ENCODE results near the gene IGF1.

Gene IGF1

GRCh38 chr12:102480406-102480805 is at the start of gene IGF1:
TSS of gene IGF1 (minus strand) at chr12:102480563. CDS start at chr12:102480381, 182 bp downstream.
- no peak for DNase-seq

GRCh38 chr12:102528111-102528510 is 47.7 kb upstream of the IGF1 start:
- DNase-seq, result no peak

GRCh38 chr12:102527171-102527720 is 46.9 kb upstream of the IGF1 start:
- no peak for DNase-seq

GRCh38 chr12:102526656-102527055 is 46.3 kb upstream of the IGF1 start:
- no peak for DNase-seq

GRCh38 chr12:102522768-102523167 is 42.4 kb upstream of the IGF1 start:
- DNase-seq, result no peak

GRCh38 chr12:102521662-102522277 is 41.4 kb upstream of the IGF1 start:
- DNase-seq, result no peak

GRCh38 chr12:102518871-102519270 is 38.5 kb upstream of the IGF1 start:
- no peak for DNase-seq

- DNase-seq, result no peak
Measured at GRCh38 chr12:102514696-102515095, 34.3 kb upstream of the IGF1 start.

GRCh38 chr12:102513739-102514138 is 33.4 kb upstream of the IGF1 start:
- DNase-seq, result no peak

- no peak for DNase-seq
Measured at GRCh38 chr12:102513272-102513671, 32.9 kb upstream of the IGF1 start.

GRCh38 chr12:102512523-102512922 is 32.2 kb upstream of the IGF1 start:
- DNase-seq, result no peak

- DNase-seq, result no peak
Measured at GRCh38 chr12:102511575-102511974, 31.2 kb upstream of the IGF1 start.

- DNase-seq, result no peak
Measured at GRCh38 chr12:102510463-102510862, 30.1 kb upstream of the IGF1 start.

- no peak for DNase-seq
Measured at GRCh38 chr12:102510031-102510430, 29.7 kb upstream of the IGF1 start.

- DNase-seq, result no peak
Measured at GRCh38 chr12:102509123-102509626, 28.8 kb upstream of the IGF1 start.

GRCh38 chr12:102508052-102508451 is 27.7 kb upstream of the IGF1 start:
- DNase-seq, result no peak

GRCh38 chr12:102507301-102507700 is 26.9 kb upstream of the IGF1 start:
- DNase-seq, result no peak

GRCh38 chr12:102504871-102505270 is 24.5 kb upstream of the IGF1 start:
- no peak for DNase-seq

GRCh38 chr12:102504280-102504679 is 23.9 kb upstream of the IGF1 start:
- DNase-seq, result no peak

- DNase-seq, result no peak
Measured at GRCh38 chr12:102503831-102504230, 23.5 kb upstream of the IGF1 start.

GRCh38 chr12:102503056-102503681 is 22.8 kb upstream of the IGF1 start:
- DNase-seq, result no peak

GRCh38 chr12:102501773-102502172 is 21.4 kb upstream of the IGF1 start:
- no peak for DNase-seq

GRCh38 chr12:102498471-102498870 is 18.1 kb upstream of the IGF1 start:
- no peak for DNase-seq

GRCh38 chr12:102497743-102498142 is 17.4 kb upstream of the IGF1 start:
- no peak for DNase-seq

All from NK-92 treated with Interleukin-12 subunit alpha and Interleukin-12 subunit beta, amount 100 ng/mL, for 24 hours (cell line).